MM.1S (cell line): ENCODE data around the gene AGPAT3.

ENCODE experiments used
- DNase-seq: peaks from one replicate; pipeline ENCODE4 v3.0.0-alpha.2; 2015
- H2AFZ ChIP-seq: fragments of 300-600 bp; sonication (generic); 2 replicates; pipeline ENCODE4 v1.6.0; 2016; ENCODE audit warnings: antibody characterized with exemption, low read length
- H3F3A ChIP-seq: fragments of 300-600 bp; sonication (generic); 2 replicates; pipeline ENCODE4 v1.6.1; 2016; ENCODE audit warnings: mild to moderate bottlenecking, antibody characterized with exemption, low read length, moderate library complexity, mixed read lengths; ENCODE audit not compliant: insufficient read depth
- H3K27ac ChIP-seq: fragments of 300-600 bp; sonication (generic); 2 replicates; pipeline ENCODE4 v1.5.1; 2016; ENCODE audit warnings: mild to moderate bottlenecking, low read length
- H3K27me3 ChIP-seq: fragments of 300-600 bp; sonication (generic); replicated peaks from 2 replicates; pipeline ENCODE4 v1.6.0; 2016; ENCODE audit warnings: low read length; ENCODE audit not compliant: insufficient read depth
- H3K36me3 ChIP-seq: fragments of 300-600 bp; sonication (generic); replicated peaks from 2 replicates; pipeline ENCODE4 v1.6.1; 2016; ENCODE audit warnings: mild to moderate bottlenecking, low read length, mixed read lengths; ENCODE audit not compliant: insufficient read depth
- H3K4me1 ChIP-seq: fragments of 300-600 bp; sonication (generic); 2 replicates; pipeline ENCODE4 v1.6.1; 2016; ENCODE audit warnings: low read length, mixed read lengths
- H3K4me2 ChIP-seq: fragments of 300-600 bp; sonication (generic); 2 replicates; pipeline ENCODE4 v1.6.0; 2016; ENCODE audit warnings: low read depth, low read length
- H3K4me3 ChIP-seq: fragments of 300-600 bp; sonication (generic); 2 replicates; pipeline ENCODE4 v1.5.1; 2016; ENCODE audit warnings: low read length, mixed read lengths
- H3K79me2 ChIP-seq: fragments of 300-600 bp; sonication (generic); 2 replicates; pipeline ENCODE4 v1.6.1; 2016; ENCODE audit warnings: mixed run types, low read length, mixed read lengths
- H3K9ac ChIP-seq: fragments of 300-600 bp; sonication (generic); 2 replicates; pipeline ENCODE4 v1.6.1; 2016; ENCODE audit warnings: low read length, mixed read lengths
- H3K9me2 ChIP-seq: fragments of 300-600 bp; sonication (generic); replicated peaks from 2 replicates; pipeline ENCODE4 v1.6.1; 2016; ENCODE audit warnings: mild to moderate bottlenecking, low read length, mixed read lengths; ENCODE audit not compliant: insufficient read depth
- H3K9me3 ChIP-seq: fragments of 300-600 bp; sonication (generic); replicated peaks from 2 replicates; pipeline ENCODE4 v1.6.1; 2016; ENCODE audit warnings: mild to moderate bottlenecking, low read length, mixed read lengths; ENCODE audit not compliant: insufficient read depth
- H4K20me1 ChIP-seq: fragments of 300-600 bp; sonication (generic); 2 replicates; pipeline ENCODE4 v1.6.1; 2016; ENCODE audit warnings: mild to moderate bottlenecking, low read length, moderate library complexity, mixed read lengths; ENCODE audit not compliant: insufficient read depth
- CTCF ChIP-seq: fragments of 300-600 bp; sonication (generic); IDR thresholded peaks from 2 replicates; pipeline ENCODE4 v1.5.1; 2016; ENCODE audit warnings: antibody characterized with exemption, low read length, mixed read lengths
- EZH2 ChIP-seq: fragments of 300-600 bp; sonication (generic); optimal IDR thresholded peaks from 2 replicates; pipeline ENCODE3; 2017; ENCODE audit warnings: low read depth, mild to moderate bottlenecking, antibody characterized with exemption, low read length, mixed read lengths
- EZH2phosphoT487 ChIP-seq: fragments of 300-600 bp; sonication (generic); IDR thresholded peaks from 2 replicates; pipeline ENCODE4 v1.6.1; 2018; ENCODE audit warnings: antibody characterized with exemption, low read length

The AGPAT3 gene

GRCh38 chr21:43890042-43890441 is 25.0 kb downstream of the AGPAT3 start:
- Histone ChIP-seq H3K4me2 (no peak overlapping the region), H3K9ac (no peak overlapping the region), H3K4me1 (no peaks in the 10 kb centered on the region), H3F3A (no peaks in the 10 kb centered on the region), H3K79me2 (peaks cover 93% of the 10 kb centered on the region), H3K9me2 (no peaks in the 10 kb centered on the region), H3K36me3 (no peaks in the 10 kb centered on the region), H3K27me3 (no peaks in the 10 kb centered on the region), H3K4me3 (no peak overlapping the region), H4K20me1 (0 out of 2 replicates have a peak, but pooled peaks cover 7% of the 10 kb centered on the region), H3K9me3 (no peaks in the 10 kb centered on the region), H3K27ac (no peak overlapping the region), H2AFZ (no peak overlapping the region)
- TF ChIP-seq CTCF (no peak), EZH2phosphoT487 (no peak), EZH2 (no peak)
- DNase-seq, result no peak

GRCh38 chr21:43892334-43892733 is 27.3 kb downstream of the AGPAT3 start:
- Histone ChIP-seq H2AFZ (no peak overlapping the region), H3K4me1 (no peaks in the 10 kb centered on the region), H3K9ac (no peak overlapping the region), H3K9me3 (no peaks in the 10 kb centered on the region), H3F3A (no peaks in the 10 kb centered on the region), H4K20me1 (0 out of 2 replicates have a peak, but pooled peaks cover 5% of the 10 kb centered on the region), H3K36me3 (no peaks in the 10 kb centered on the region), H3K9me2 (no peaks in the 10 kb centered on the region), H3K27me3 (no peaks in the 10 kb centered on the region), H3K27ac (no peak overlapping the region), H3K79me2 (peaks cover 88% of the 10 kb centered on the region), H3K4me3 (no peak overlapping the region), H3K4me2 (no peak overlapping the region)
- TF ChIP-seq EZH2phosphoT487 (no peak), EZH2 (no peak), CTCF (no peak)
- no peak for DNase-seq

GRCh38 chr21:43892984-43893535 is 28.0 kb downstream of the AGPAT3 start:
- TF ChIP-seq CTCF (no peak), EZH2phosphoT487 (no peak), EZH2 (no peak)
- Histone ChIP-seq H3K9ac (no peak overlapping the region), H3K4me2 (no peak overlapping the region), H3K4me3 (no peak overlapping the region), H3K27ac (no peak overlapping the region), H3K36me3 (no peaks in the 10 kb centered on the region), H4K20me1 (0 out of 2 replicates have a peak, but pooled peaks cover 5% of the 10 kb centered on the region), H3K9me3 (no peaks in the 10 kb centered on the region), H3K4me1 (no peaks in the 10 kb centered on the region), H3K9me2 (no peaks in the 10 kb centered on the region), H3K79me2 (peaks cover 84% of the 10 kb centered on the region), H3F3A (no peaks in the 10 kb centered on the region), H2AFZ (no peak overlapping the region), H3K27me3 (no peaks in the 10 kb centered on the region)
- DNase-seq, result no peak
